ENCODE measurements around the gene PAX9. TPM values are rescaled to one million over a fixed set of nuclear protein-coding genes. Genes with fewer than 3 reads are reported as not detected.

The PAX9 gene
- total and polyA plus RNA-seq, 2 of the 13 experiments (the other 11 are each of a cell fraction or from before 2014, with no cell fraction given), result 0.03 TPM; not detected in 1

DNA sequence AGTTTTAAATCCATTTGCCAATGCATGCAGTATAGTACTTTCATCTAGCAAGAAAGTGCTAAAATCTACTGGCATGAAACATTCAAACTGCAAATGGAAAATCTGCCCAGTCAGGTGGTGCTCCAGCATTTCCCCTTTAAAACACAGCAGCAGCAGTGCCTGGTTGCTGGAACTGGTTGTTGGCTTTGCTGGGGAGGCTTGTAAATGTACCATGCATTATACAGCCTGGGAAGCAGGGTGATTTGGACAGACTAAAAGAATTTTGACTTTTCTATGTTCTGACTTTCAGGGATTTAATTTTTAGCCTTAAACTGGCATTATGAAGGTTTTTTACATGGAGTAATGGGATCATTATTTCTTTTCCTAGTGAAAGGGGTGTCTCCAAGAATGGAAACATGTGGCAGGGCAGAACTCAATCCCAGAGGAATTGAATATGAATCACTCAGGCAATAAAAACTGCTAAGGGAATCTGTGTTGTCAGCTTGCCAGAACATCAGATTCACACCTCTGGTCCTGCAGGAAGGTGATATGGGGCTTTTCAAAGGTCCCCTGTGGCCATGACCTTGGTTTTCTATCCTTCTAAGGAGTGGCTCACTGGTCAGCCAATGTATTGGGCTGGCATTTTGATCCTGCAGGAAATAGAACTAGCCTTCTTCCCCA lies 9.0 kb upstream of the PAX9 start:
- DNase-seq (ENCODE audit: low spot score) (no peak), FAIRE-seq (peak; percentile 4), ATAC-seq (no peak)
- TF ChIP-seq, protein P1, sequence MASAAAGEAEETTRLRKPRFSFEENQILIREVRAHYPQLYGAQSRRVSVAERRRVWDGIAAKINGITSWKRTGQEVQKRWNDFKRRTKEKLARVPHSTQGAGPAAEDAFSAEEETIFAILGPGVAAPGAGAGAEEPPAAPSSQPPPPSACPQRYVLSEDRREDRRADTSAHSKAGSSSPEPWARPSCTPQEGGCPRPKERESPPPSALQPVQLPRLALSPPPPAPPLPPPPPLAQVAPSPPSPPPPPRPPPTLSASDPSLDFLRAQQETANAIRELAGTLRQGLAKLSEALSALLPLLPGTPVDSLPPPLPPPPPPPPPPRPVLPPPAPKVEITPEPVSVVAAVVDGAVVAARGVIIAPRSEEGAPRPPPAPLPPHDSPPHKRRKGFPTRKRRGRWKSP (CRISPR knock-in tag; IDR thresholded peaks at IDR 0.05), result no peak
- TF ChIP-seq, protein P2, sequence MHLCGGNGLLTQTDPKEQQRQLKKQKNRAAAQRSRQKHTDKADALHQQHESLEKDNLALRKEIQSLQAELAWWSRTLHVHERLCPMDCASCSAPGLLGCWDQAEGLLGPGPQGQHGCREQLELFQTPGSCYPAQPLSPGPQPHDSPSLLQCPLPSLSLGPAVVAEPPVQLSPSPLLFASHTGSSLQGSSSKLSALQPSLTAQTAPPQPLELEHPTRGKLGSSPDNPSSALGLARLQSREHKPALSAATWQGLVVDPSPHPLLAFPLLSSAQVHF (CRISPR knock-in tag; IDR thresholded peaks at IDR 0.05), result no peak
- TF ChIP-seq KDM5B (CRISPR knock-in tag; IDR thresholded peaks at IDR 0.05; ENCODE audit: borderline replicate concordance) (no peak), GATAD2A (CRISPR knock-in tag; IDR thresholded peaks at IDR 0.05) (no peak), FOXK2 (IDR thresholded peaks at IDR 0.05) (no peak), ZSCAN21 (CRISPR knock-in tag; IDR thresholded peaks at IDR 0.05; ENCODE audit: borderline replicate concordance) (no peak), ZNF101 (CRISPR knock-in tag; IDR thresholded peaks at IDR 0.05; ENCODE audit: borderline replicate concordance, low read depth) (no peak), ETV5 (CRISPR knock-in tag; IDR thresholded peaks at IDR 0.05; ENCODE audit: borderline replicate concordance) (no peak), ZSCAN30 (CRISPR knock-in tag; IDR thresholded peaks at IDR 0.05) (no peak), RXRA (CRISPR knock-in tag; IDR thresholded peaks at IDR 0.05) (no peak), SUZ12 (IDR thresholded peaks at IDR 0.05; ENCODE audit: low read depth, low read length) (no peak)
- TF ChIP-seq, protein P3, sequence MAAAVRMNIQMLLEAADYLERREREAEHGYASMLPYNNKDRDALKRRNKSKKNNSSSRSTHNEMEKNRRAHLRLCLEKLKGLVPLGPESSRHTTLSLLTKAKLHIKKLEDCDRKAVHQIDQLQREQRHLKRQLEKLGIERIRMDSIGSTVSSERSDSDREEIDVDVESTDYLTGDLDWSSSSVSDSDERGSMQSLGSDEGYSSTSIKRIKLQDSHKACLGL (CRISPR knock-in tag; IDR thresholded peaks at IDR 0.05), result no peak
- TF ChIP-seq, protein P4, sequence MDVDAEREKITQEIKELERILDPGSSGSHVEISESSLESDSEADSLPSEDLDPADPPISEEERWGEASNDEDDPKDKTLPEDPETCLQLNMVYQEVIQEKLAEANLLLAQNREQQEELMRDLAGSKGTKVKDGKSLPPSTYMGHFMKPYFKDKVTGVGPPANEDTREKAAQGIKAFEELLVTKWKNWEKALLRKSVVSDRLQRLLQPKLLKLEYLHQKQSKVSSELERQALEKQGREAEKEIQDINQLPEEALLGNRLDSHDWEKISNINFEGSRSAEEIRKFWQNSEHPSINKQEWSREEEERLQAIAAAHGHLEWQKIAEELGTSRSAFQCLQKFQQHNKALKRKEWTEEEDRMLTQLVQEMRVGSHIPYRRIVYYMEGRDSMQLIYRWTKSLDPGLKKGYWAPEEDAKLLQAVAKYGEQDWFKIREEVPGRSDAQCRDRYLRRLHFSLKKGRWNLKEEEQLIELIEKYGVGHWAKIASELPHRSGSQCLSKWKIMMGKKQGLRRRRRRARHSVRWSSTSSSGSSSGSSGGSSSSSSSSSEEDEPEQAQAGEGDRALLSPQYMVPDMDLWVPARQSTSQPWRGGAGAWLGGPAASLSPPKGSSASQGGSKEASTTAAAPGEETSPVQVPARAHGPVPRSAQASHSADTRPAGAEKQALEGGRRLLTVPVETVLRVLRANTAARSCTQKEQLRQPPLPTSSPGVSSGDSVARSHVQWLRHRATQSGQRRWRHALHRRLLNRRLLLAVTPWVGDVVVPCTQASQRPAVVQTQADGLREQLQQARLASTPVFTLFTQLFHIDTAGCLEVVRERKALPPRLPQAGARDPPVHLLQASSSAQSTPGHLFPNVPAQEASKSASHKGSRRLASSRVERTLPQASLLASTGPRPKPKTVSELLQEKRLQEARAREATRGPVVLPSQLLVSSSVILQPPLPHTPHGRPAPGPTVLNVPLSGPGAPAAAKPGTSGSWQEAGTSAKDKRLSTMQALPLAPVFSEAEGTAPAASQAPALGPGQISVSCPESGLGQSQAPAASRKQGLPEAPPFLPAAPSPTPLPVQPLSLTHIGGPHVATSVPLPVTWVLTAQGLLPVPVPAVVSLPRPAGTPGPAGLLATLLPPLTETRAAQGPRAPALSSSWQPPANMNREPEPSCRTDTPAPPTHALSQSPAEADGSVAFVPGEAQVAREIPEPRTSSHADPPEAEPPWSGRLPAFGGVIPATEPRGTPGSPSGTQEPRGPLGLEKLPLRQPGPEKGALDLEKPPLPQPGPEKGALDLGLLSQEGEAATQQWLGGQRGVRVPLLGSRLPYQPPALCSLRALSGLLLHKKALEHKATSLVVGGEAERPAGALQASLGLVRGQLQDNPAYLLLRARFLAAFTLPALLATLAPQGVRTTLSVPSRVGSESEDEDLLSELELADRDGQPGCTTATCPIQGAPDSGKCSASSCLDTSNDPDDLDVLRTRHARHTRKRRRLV (CRISPR knock-in tag; IDR thresholded peaks at IDR 0.05), result no peak
- TF ChIP-seq, protein P5, sequence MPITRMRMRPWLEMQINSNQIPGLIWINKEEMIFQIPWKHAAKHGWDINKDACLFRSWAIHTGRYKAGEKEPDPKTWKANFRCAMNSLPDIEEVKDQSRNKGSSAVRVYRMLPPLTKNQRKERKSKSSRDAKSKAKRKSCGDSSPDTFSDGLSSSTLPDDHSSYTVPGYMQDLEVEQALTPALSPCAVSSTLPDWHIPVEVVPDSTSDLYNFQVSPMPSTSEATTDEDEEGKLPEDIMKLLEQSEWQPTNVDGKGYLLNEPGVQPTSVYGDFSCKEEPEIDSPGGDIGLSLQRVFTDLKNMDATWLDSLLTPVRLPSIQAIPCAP (CRISPR knock-in tag; IDR thresholded peaks at IDR 0.05; ENCODE audit: low read depth), result no peak
- Histone ChIP-seq H3K4me1 (ENCODE audit: insufficient read depth, low read length) (peaks cover 17% of the 10 kb centered on the region), H3K4me2 (ENCODE audit: low read depth, low read length) (no peak overlapping the region), H3K27ac (ENCODE audit: extremely low read length, insufficient read depth, low read length) (no peak overlapping the region), H3K9me3 (ENCODE audit: low read length) (no peaks in the 10 kb centered on the region), H3K27me3 (ENCODE audit: control insufficient read depth in 1 of 2, insufficient read depth in 2 of 2, low read length in 2 of 2) (peaks cover 26 to 61% of the 10 kb centered on the region in 2 experiments), H3K36me3 (replicated peaks in 1 of 2; ENCODE audit: control insufficient read depth in 1 of 2, insufficient read depth in 2 of 2, low read length in 2 of 2) (no peaks in the 10 kb centered on the region), H3K79me2 (ENCODE audit: insufficient read depth, low read length) (no peaks in the 10 kb centered on the region), H4K20me1 (ENCODE audit: insufficient read depth, low read length) (no peaks in the 10 kb centered on the region; the same call in 1 of the 2 replicates), H2AFZ (ENCODE audit: low read length) (no peak overlapping the region), H3K4me3 (replicated peaks in 1 of 3; ENCODE audit: insufficient read depth in 1 of 3, low read depth in 2 of 3, low read length in 3 of 3) (no peak overlapping the region), H3K9ac (ENCODE audit: insufficient read depth, low read depth, low read length) (no peak overlapping the region)
- intact Hi-C loops (cut with micrococcal nuclease; ENCODE audit: unreplicated experiment), result no loop called here
- no TSS peak for BruUV-seq (replicated peaks)
- POLR2A ChIA-PET, result no interaction called here
- in situ Hi-C loops (cut with HindIII; ENCODE audit: extremely low pct_ligation_motif_present, low pct_unique_long_range_greater_than_20kb), result no loop called here
- CTCF ChIA-PET (ENCODE audit: low intra/inter-chr PET ratio, low total read pairs), result no interaction called here

Measured in HepG2 (cell line).